Measurements from ENCODE around the gene MARCHF10. TPM values are rescaled to one million over a fixed set of nuclear protein-coding genes. Genes with fewer than 3 reads are reported as not detected.
"Not testable (repeated sequence)": the region's sequence is repeated elsewhere in the genome, so short reads cannot be mapped to it uniquely, and the experiment has no call there.

The MARCHF10 gene
- total RNA-seq, 1 experiment from 2014 or later = 0.16 TPM

DNA sequence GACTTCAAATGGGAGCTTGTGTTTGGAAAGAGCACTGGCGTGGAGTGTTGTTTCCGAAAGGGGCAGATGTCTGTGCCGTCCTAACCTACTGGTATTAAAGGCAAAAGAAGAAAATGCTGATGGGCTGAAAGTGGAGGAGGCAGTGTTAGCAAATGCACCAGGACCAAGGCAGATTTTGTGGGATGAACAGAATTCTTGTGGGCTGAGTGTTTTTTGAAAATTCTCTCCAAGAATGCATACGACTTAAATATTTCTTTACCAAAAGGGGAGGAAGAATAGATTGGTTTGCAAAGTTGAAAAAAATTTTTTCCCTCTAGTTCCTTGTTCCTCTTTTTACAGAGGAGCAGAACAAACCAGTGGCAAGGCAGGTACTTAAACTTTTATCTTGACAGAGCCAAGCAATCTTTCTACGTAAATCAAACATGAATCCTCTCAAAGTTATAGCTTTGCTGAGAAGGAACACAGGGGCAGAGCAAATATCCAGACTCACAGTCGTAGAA lies 16.8 kb downstream of the MARCHF10 start:
- DNase-seq (ENCODE audit: low read depth) = peak; percentile 82

DNA sequence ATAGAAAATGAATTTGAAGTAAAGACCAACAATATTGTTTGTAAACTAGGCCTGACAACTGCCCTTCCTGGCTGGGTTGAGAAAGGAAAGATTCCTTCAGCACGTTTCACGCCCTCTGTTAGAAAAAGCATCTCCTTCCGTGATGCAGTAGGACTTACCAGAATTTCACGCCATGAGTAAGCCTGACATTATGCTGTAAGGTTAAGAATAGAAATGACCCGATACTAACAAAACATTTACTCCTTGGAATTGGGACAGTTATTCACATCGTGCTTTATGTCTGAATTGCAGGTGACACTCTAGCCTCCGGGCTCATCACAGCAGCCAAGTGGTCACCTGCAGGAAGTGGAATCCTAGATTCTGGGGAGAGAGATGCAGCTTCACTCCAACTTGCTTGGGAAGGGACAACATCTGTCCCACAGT lies 17.5 kb downstream of the MARCHF10 start:
- DNase-seq (ENCODE audit: low read depth) = peak; percentile 58

DNA sequence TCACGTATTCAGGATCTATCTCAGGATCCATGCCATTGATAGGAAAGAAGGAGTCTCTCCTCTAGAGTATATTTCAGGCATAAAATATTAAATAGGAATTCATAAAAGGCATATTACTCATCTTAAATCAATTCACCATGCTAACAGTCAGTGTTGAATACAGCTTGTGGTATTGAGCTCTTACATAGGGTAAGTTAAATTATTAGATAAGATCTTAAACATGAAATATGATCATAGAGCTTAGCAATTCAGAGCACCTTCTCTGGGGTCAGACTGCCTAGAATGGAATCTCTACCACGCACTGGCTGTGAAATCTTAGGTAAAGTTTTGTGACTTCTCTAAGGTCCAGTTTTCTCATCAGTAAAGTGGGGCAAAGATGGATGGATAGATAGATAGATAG lies 20.7 kb downstream of the MARCHF10 start:
- no peak for DNase-seq (ENCODE audit: low read depth)

DNA sequence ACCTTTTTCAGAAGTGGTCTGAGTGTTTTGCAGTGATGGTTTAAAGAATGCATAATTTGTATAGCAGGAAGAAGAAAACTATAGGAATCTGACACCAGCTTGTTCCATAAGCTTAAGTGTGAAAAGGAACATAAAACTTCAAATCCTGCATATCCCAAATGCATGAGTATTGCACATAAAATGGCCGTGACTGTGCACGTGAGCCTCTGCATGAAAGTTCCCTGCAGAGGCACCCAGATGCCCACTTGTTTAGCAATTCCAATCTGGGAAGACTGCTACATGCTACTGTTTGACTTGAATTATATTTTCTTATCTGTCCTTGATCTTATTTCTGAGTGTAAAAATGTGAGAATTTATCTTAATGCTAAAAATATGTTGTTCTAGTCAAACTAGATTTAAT lies 21.5 kb downstream of the MARCHF10 start:
- no peak for DNase-seq (ENCODE audit: low read depth)

DNA sequence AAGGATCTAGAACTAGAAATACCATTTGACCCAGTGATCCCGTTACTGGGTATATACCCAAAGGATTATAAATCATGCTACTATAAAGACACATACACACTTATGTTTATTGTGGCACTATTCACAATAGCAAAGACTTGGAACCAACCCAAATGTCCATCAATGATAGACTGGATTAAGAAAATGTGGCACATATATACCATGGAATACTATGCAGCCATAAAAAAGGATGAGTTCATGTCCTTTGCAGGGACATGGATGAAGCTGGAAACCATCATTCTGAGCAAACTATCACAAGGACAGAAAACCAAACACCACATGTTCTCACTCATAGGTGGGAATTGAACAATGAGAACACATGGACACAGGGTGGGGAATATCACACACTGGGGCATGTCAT lies 22.1 kb downstream of the MARCHF10 start:
- DNase-seq (ENCODE audit: low read depth) = not testable (repeated sequence)

DNA sequence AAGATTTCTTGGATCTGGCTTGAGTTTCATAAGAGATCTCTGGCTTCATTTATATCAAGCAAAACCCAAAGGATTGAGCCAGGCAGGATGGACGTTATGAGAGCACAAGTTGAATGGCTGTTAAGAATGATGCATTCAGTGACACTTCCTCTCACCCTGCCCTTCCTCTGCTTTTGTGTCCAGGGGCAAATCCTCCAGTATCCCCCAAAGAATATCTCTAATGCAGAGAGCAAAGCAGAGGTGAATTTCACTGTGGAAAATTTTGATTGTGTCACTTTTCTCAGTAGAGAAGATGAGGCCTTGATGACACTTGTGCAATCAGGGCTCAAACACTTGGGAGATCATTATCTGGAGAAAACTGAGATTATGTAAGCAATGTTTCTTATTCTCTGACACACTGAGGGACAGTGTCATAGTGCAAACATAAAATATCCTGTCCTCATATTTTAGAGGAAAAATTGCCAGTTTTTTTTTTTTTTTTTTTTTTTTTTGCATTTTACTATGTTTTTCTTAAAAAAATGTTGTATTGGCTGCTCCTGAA lies 25.3 kb downstream of the MARCHF10 start:
- no peak for DNase-seq (ENCODE audit: low read depth)

DNA sequence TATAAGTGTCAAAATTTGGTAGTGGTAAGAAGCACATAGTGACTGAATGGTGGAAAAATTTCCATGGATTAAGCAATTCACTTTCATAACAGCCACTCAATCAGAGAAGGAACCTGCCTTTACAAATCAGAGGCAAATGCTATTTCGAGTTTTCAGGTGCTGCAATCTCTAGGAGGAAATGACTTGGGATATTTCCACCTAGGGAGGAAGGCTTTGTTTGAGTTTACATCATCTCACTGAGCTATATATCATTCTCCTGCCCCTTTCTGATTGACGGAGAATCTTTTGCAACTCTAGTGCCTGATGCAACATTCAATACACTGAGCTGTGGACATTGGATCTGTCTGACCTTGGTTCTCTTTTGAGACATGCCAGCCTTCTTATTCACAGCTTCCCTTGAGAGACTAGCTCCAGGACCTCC lies 26.3 kb downstream of the MARCHF10 start:
- DNase-seq (ENCODE audit: low read depth) = no peak

DNA sequence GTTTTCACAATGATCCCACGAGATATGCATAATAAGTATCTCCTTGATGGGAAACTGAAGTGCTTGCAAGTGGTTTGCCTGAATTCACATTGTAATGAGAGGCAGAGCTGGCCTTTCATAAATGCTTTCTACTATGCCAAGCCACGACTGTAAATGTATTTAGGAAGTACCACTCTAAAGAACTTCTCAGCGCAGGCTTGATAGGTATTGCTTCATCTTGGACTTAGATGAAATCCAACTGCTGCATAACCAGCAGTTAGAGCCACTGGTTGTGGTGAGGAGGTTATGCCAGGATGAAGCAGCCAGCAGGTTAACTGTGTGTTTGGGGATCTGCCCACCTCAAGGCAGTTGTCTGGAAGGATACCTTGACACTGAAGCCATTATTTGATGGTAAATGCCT lies 26.8 kb downstream of the MARCHF10 start:
- DNase-seq (ENCODE audit: low read depth) = no peak

DNA sequence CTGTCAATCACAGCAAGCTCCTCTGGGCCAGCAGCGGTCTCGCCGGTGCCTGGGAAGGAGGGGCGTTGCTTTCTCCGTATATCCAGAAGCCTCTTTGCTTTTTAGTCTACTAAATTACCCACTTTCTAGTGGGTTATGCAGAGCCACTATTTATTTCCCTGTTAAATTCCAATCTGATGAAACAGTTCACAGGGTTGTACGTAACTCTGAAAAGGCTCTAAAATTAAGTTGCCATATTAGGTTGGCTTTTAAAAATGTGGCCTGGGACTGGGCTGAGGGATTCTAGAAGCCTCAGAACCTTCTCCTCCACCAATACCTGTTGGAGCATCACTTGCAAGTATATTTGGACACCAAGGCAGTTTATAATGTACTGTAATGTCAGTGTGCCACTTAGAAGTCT lies 27.2 kb downstream of the MARCHF10 start:
- no peak for DNase-seq (ENCODE audit: low read depth)

DNA sequence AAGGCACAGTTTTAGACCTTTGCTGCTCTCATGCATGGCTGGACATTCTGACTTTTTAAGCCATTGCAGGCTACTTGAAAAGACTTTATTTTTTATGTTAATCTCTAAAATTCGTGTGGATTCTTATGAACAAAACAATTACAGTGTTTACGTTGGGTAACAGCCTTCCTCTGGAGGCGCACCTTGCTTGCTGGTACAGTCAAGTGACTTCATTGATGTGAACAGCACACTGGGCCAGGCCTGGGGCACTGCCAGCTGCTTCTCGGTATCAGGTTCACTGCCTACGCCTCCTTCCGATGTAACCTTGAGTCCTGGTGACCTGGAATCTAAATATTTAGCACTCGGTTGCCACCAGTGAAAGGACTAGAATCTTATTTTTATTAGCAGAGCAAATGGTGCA lies 27.8 kb downstream of the MARCHF10 start:
- no peak for DNase-seq (ENCODE audit: low read depth)

DNA sequence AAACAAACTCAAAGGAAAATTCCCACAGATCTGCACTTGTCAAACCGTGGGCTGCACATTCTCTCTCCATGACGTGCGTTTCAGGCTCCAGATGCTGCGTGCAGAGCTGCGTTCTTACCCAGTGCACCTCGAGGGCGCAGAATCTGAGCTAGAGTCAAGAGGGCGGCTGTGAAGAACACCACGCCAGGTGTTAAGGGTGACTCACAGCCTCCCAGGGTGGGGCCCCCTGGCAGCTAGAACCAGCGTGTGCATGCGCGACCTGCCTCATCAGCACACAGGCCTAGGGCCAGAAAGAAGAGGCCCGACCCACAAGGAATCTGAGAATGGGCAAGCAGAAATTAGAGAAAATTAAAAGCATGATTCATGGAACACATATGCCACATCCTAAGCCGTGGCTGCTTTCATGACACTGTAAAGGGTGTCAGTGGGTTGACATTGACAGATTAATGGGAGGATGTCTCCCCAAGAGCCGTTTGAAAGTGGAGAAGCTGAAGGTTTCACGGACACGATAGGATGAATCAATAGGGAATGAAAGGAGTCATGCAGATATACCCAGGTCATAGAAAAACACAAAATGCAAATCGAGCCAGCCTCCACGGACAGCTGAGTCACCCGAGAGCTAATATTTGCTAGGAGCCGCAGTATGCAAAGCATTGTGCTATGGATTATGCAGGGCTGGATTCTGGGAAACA lies 29.0 kb downstream of the MARCHF10 start:
- peak; percentile 95 for DNase-seq (ENCODE audit: low read depth)

DNA sequence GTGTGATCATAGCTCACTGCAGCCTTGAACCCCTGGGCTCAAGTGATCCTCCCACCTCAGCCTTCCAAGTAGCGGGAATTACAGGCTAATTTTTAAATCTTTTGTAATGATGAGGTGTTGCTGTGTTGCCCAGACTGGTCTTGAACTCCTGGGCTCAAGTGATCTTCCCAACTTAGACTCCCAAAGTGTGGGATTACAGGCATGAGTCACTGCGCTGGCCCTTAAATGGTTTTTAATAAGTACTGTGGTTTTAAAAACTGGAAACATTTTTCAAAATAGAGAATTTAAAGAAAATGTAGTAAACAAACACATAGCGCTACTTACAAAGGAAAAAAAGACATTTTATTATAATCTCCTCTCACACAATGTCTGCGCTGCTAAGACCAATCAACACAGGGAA lies 32.2 kb downstream of the MARCHF10 start:
- DNase-seq (ENCODE audit: low read depth) = no peak

DNA sequence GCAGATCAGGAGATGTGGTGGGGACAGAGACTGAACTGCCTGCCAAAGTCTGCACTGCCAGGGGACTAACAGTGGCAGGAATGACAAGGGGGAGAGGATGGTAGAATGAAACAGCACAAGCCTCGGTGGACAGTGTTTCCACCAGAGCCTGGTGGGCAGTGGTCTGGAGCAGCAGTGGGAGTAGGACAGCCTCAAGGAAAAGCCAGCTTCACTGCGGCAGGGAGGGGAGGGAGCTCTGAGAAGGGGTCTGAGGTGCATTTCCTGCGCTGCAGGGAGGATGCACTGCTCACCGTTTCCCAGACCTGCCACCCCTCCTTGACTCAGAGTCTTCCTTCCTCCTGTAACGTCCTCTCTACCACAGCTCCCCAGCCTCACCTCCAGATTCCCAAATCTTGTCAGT lies 33.8 kb downstream of the MARCHF10 start:
- DNase-seq (ENCODE audit: low read depth) = no peak

DNA sequence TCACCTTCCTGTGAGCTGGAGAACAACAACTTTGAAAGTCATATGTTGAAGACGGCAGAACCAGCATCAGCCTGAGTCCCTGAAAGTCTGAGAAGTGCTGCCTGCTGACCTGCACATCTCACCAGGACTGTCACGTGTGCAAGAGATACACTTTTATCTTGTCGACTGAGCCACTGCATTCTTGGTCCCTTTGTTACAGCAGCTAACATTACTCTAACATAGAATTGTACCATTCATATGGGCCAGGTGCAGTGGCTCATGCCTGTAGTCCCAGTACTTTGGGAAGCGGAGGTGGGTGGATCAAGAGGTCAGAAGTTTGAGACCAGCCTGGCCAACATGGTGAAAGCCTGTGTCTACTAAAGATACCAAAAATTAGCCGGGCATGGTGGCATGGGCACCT lies 40.1 kb downstream of the MARCHF10 start:
- no peak for DNase-seq (ENCODE audit: low read depth)

DNA sequence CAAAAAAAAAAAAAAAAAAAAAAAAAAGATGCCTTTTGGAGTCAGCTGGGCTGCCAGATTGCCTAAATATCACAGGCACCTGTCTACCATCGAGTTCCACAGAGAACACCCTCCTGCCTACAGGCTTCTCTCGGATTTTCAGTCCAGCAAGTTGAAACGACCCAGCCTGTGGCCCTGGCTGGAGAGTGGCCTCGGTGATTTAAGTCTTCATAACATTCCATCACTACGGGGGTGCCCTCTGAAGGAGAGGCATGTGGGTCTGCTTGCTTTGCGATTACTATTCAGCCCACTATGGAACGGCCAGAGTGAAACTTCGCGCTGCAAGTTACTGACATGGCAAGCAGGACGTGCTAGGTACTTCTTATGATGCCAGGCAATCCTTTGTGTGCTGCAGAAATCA lies 42.8 kb downstream of the MARCHF10 start:
- no peak for DNase-seq (ENCODE audit: low read depth)

DNA sequence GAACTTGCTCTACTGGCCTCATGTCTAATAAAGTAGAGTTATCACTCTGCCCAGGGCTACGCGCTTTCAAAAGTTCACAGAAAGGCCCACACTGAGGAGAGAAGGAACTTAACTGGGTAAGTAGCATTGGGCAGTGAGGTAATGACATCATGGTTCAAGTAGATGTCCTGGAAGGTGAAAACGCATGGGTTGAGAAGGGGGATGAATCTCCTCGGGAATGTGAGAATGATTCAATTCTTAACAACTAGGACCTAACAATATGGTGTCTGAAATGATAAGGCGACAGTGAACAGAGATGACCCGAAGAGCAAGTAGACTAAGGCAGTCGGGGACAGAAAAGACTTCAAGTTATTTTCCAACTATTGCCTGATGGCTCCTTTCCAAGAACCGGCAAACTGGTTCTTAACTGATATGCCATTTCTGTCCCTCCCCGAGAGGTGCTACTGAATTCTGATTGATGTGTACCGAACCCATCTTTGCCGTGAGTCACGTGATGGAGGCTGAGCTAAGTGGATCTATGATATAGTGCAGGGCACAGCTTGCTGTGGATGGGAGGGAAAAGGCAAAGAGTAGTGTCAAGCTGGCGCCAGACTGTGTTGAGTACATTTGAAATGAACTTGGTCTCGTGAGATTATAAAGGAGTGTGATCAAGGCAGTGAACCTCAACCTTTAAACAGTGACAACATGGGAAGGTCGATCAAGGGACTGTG lies 44.1 kb downstream of the MARCHF10 start:
- no peak for DNase-seq (ENCODE audit: low read depth)

DNA sequence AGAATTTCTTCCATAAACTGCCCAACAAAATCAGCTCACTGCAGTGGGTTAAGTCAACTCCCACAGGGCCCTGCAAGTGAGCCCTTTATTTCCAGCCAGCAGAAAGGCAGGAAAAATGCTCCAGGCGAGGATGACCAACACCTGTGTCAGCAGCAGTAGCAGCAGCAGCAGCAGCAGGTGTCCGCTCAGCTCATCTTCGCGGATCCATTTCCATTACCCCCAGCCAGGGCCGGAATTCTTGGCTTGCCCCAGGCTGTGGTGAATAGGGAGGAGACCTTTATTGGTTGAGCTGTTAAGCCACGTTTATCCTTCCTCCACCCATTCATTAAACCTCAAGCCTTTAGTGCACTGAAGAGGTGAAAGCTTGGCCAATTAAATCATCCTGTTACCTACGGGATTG lies 46.2 kb downstream of the MARCHF10 start:
- DNase-seq (ENCODE audit: low read depth) = peak; percentile 38

DNA sequence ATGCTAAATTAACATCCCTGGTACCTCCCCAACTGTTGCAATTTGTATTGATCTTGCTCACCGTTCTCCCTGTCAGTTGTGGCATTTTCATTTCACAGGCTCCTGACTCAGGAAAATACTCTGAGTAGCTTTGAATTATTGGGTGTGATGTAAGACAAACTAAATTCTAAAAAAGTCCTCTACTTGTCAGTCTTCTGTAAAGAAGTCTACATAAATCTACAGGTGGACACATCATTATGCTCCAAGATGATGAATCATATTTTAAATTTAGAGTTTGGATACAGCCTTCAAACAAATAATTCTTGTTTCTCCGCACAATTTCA lies 47.2 kb downstream of the MARCHF10 start:
- no peak for DNase-seq (ENCODE audit: low read depth)

DNA sequence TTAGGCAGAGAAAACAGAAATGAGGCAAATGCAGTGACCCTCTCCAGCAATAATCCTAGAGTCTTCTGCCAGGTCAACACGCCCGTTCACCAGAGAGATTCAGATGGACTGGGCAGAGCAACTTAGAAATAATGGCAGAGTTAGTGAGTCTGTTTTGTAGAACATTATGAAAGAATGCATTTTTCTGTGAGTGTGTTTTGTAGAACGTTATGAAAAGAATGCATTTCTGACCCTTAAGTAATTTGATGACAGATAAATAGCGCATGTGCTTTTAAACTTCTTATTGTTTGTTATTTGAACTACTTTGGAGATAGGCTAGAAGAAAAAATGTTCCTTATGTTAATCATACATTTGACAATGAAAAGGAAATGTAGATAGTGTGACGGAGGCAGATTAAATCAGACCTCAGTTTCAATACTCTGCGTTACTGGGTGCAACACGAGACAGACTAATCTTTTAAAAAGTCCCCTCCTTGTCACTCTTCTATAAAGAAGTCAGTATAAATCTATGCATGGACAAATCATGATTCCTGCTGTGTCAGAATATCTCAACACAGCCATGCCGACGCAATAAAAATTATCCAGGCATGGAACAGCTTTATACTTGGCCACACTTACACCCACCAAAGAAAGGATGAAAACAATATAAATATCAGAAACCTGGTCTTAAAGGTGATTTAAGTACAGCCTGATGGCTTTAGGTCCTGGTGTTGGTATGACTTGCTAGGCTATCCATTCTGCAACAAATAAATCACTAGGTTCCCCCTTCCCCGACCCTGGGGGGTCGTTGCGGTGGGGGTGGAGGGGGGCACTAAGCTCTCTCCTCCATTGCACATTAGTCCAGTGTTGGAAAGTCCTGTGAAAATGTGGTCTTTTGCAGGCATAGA lies 47.8 kb downstream of the MARCHF10 start:
- no peak for DNase-seq (ENCODE audit: low read depth)

DNA sequence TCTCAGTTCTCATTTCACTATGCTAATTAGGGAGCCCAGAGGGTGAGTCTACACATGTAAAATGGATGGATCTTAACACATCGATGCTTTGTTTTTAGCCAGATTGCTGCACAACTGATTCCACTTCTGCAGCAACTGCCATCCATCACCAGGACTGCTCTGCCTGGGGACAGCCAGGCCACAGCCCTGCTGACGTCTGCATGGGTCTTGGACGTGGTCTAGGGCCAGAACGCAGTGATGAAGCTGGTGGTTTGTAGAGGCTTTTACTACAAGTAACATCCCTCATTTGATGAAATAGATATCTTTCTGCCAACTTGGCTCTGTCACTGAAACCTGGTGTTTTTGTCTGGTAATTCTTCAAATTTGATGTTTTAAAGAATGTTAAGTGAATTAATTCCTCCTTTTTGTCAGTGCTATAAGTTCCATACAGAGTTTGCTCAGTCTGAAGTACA lies 50.6 kb downstream of the MARCHF10 start:
- DNase-seq (ENCODE audit: low read depth) = no peak

DNA sequence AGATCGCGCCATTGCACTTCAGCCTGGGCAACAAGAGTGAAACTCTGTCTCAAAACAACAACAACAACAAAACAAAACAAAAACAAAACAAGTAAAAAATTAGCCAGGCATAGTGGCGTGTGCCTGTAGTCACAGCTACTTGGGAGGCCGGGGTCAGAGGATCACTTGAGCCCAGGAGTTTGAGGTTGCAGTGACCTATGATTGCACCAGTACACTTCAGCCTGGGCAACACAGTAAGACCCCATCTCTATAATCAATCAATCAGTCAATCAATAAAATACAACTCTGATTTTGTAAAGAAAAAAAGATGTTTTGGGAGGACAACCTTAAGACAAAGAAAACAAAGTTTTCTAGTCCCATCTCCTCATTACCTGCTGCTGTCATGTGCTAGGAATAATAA lies 51.9 kb downstream of the MARCHF10 start:
- no peak for DNase-seq (ENCODE audit: low read depth)
